ENCODE data around the gene CUX1. TPM values are rescaled to one million over a fixed set of nuclear protein-coding genes. Genes with fewer than 3 reads are reported as not detected.

The CUX1 gene
- total RNA-seq, 1 donor from 2014 or later = 50.6 TPM

DNA sequence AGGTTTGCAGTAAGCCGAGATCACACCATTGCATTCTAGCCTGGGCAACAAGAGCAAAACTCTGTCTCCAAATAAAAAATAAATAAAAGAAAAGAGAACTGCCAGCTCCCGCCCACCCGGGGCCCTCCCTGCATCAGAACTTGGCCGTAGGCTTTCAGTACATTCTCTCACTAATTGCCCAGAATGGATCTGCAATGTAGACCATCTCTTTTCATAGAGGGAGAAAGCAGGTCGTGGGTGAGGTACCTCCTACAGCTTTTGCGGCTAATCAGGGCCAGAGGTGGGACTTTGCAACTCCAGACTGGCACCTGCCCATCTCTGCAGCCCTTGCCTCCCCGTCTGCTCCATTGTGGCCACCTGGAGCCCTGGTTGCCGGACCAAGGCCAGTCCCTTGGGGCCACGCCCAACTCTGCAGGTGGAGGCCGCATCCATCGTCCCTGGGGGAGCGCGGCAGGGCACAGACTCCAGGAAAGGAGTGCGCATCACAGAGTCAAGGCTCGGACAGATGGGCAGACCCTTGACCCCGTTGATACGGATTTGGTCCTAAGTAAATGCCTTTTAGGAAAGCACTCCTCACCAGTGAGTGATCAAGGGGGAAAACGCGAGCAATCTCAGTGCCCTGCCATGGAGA lies 290.2 kb downstream of the CUX1 start:
- H3K27me3 ChIP-seq (ENCODE audit: insufficient read depth, low read length) = no peaks in the 10 kb centered on the region
- no peak overlapping the region for H3K27ac Mint-ChIP-seq (ENCODE audit: unreplicated experiment)
- peaks cover 15% of the 10 kb centered on the region for H3K36me3 Mint-ChIP-seq (ENCODE audit: low read depth, unreplicated experiment)
- H3K9me3 Mint-ChIP-seq (ENCODE audit: unreplicated experiment) = no peaks in the 10 kb centered on the region
- no peaks in the 10 kb centered on the region for H4K20me1 ChIP-seq (ENCODE audit: insufficient read depth, low read length)
- no peak overlapping the region for H3K9ac ChIP-seq (ENCODE audit: low read length)
- FAIRE-seq (no peak), DNase-seq (ENCODE audit: low read depth) (no peak)
- H3K4me3 ChIP-seq (ENCODE audit: insufficient read depth, low read depth, low read length) = no peak overlapping the region
- no peaks in the 10 kb centered on the region for H3K9me3 ChIP-seq (ENCODE audit: insufficient read depth, low read depth, low read length)
- no peak overlapping the region for H3K27ac ChIP-seq (ENCODE audit: low read depth, low read length)
- no peaks in the 10 kb centered on the region for H3K27me3 Mint-ChIP-seq (ENCODE audit: low read depth, unreplicated experiment)
- TF ChIP-seq, protein P1, sequence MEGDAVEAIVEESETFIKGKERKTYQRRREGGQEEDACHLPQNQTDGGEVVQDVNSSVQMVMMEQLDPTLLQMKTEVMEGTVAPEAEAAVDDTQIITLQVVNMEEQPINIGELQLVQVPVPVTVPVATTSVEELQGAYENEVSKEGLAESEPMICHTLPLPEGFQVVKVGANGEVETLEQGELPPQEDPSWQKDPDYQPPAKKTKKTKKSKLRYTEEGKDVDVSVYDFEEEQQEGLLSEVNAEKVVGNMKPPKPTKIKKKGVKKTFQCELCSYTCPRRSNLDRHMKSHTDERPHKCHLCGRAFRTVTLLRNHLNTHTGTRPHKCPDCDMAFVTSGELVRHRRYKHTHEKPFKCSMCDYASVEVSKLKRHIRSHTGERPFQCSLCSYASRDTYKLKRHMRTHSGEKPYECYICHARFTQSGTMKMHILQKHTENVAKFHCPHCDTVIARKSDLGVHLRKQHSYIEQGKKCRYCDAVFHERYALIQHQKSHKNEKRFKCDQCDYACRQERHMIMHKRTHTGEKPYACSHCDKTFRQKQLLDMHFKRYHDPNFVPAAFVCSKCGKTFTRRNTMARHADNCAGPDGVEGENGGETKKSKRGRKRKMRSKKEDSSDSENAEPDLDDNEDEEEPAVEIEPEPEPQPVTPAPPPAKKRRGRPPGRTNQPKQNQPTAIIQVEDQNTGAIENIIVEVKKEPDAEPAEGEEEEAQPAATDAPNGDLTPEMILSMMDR (IDR thresholded peaks at IDR 0.05; ENCODE audit: insufficient read depth, low read depth, low read length) = no peak
- H3K4me3 Mint-ChIP-seq (ENCODE audit: unreplicated experiment) = no peak overlapping the region
- H3K4me1 ChIP-seq (ENCODE audit: insufficient read depth, low read length) = no peaks in the 10 kb centered on the region
- H3K4me2 ChIP-seq (ENCODE audit: low read length) = no peak overlapping the region
- no peaks in the 10 kb centered on the region for H3K79me2 ChIP-seq (ENCODE audit: insufficient read depth, low read length)
- no peak overlapping the region for H2AFZ ChIP-seq (ENCODE audit: low read depth, low read length)
- peaks cover 4% of the 10 kb centered on the region for H3K36me3 ChIP-seq (ENCODE audit: insufficient read depth, low read length)
- H3K4me1 Mint-ChIP-seq (ENCODE audit: low read depth, unreplicated experiment) = no peaks in the 10 kb centered on the region

DNA sequence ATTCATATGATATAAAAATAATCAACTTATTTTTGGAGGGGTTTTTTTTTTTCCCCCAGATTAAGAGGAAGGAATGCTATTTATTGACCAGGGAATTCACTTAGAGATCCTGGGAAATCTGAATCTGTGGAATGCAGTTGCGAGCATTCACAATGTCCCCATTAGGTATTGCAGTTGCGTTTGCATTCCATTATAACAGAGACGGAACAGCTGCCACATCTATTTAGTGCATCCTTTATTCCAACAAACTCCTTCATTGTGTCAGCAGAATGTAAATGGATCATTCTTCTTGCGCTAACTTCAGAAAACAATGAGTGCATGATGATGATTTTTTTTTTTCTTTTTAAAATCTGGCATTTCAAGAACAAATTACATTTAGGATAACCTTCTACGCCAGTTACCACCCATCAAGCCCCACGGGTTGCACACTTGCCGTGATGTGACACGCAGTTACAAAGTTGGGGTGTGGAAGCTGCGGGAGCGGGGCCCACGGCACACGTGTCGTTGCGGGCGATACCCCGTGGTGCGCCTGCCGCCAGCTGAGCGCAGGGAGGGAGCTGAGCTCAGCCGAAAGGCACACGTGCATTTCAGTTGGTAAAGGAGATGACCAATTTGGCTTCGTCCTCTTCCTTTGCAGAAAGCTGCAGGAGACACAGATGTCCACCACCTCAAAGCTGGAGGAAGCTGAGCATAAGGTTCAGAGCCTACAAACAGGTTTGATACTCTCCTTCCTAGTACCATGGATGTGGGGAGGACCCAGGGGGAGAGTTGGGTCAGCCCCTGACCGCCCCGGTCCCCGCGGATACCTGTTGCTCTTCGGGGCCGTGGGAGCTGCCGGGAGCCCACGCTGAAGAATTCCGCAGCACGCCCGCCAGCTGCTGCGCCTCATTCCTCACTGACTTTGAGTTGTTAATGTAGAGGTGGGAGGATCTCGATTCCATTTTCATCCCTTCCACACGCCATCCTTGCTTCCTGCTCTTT lies 293.9 kb downstream of the CUX1 start:
- Histone ChIP-seq H3K79me2 (ENCODE audit: insufficient read depth, low read length) (no peaks in the 10 kb centered on the region), H3K36me3 (ENCODE audit: insufficient read depth, low read length) (peaks cover 15% of the 10 kb centered on the region), H3K27ac (ENCODE audit: low read depth, low read length) (no peak overlapping the region), H3K4me3 (ENCODE audit: insufficient read depth, low read depth, low read length) (no peak overlapping the region), H3K4me2 (ENCODE audit: low read length) (no peak overlapping the region), H2AFZ (ENCODE audit: low read depth, low read length) (no peak overlapping the region), H3K4me1 (ENCODE audit: insufficient read depth, low read length) (no peaks in the 10 kb centered on the region), H3K9me3 (ENCODE audit: insufficient read depth, low read depth, low read length) (no peaks in the 10 kb centered on the region), H3K27me3 (ENCODE audit: insufficient read depth, low read length) (no peaks in the 10 kb centered on the region), H3K9ac (ENCODE audit: low read length) (no peak overlapping the region), H4K20me1 (ENCODE audit: insufficient read depth, low read length) (no peaks in the 10 kb centered on the region)
- Mint-ChIP-seq H3K27ac (ENCODE audit: unreplicated experiment) (no peak overlapping the region), H3K9me3 (ENCODE audit: unreplicated experiment) (no peaks in the 10 kb centered on the region), H3K27me3 (ENCODE audit: low read depth, unreplicated experiment) (no peaks in the 10 kb centered on the region), H3K4me3 (ENCODE audit: unreplicated experiment) (no peak overlapping the region), H3K36me3 (ENCODE audit: low read depth, unreplicated experiment) (peaks cover 12% of the 10 kb centered on the region), H3K4me1 (ENCODE audit: low read depth, unreplicated experiment) (no peaks in the 10 kb centered on the region)
- no peak for TF ChIP-seq EZH2 (IDR thresholded peaks at IDR 0.05; ENCODE audit: insufficient read depth, low read length)
- TF ChIP-seq, protein P1 (IDR thresholded peaks at IDR 0.05; ENCODE audit: insufficient read depth, low read depth, low read length) = no peak
- FAIRE-seq (no peak), DNase-seq (ENCODE audit: low read depth) (no peak)

Data from astrocyte (in vitro differentiated cells and primary cell).